Neural progenitor cell (in vitro differentiated cells): ENCODE results near the gene MT1H.

Experiments
- EZH2 ChIP-seq: fragments of 200-600 bp; sonication (generic); IDR thresholded peaks from 2 replicates; pipeline ENCODE4 v1.6.1; 2017; ENCODE audit warnings: antibody characterized with exemption, mild to moderate bottlenecking, moderate library complexity
- TF ChIP-seq, protein P1 (sequence below): fragments of 200-600 bp; sonication (generic); IDR thresholded peaks from 2 replicates; pipeline ENCODE4 v1.5.1; 2017; ENCODE audit warnings: antibody characterized with exemption, mild to moderate bottlenecking

DNA sequence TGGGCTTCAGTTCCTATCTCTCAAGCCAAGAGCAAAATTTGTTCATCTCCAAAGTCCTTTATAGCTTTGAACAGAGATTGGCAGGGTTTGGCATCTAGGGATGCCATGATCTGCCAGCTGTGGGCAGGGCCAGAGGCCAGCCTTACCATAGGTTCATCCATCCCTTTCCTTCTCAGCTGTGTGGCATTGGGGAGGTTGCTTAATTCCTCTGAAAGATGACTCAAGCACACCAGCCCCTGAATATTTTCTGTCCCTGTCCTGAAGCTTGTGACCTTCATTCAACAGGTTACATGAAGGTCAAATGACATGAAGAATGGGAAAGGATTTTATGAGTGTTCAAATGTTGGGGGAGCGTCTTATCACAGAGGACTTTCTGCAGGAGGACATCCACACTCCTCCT is 5.1 kb upstream of the MT1H start:
- TF ChIP-seq, protein P1, sequence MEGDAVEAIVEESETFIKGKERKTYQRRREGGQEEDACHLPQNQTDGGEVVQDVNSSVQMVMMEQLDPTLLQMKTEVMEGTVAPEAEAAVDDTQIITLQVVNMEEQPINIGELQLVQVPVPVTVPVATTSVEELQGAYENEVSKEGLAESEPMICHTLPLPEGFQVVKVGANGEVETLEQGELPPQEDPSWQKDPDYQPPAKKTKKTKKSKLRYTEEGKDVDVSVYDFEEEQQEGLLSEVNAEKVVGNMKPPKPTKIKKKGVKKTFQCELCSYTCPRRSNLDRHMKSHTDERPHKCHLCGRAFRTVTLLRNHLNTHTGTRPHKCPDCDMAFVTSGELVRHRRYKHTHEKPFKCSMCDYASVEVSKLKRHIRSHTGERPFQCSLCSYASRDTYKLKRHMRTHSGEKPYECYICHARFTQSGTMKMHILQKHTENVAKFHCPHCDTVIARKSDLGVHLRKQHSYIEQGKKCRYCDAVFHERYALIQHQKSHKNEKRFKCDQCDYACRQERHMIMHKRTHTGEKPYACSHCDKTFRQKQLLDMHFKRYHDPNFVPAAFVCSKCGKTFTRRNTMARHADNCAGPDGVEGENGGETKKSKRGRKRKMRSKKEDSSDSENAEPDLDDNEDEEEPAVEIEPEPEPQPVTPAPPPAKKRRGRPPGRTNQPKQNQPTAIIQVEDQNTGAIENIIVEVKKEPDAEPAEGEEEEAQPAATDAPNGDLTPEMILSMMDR: no peak
- TF ChIP-seq EZH2: no peak
